GM13977 (cell line): ENCODE results near the gene LCE1E.

Source experiments
- DNase-seq: peaks from one replicate; pipeline ENCODE4 v3.0.0; 2012; ENCODE audit warnings: low spot score
- CTCF ChIP-seq: IDR thresholded peaks from 2 replicates; pipeline ENCODE4 v1.5.1; 2012; ENCODE audit warnings: mild to moderate bottlenecking, control low read depth; ENCODE audit not compliant: insufficient read depth; ENCODE audit errors: extremely low read depth, missing control alignments
- in situ Hi-C: fragments of 300-500 bp; cut with MboI; formaldehyde crosslinking; loops from one replicate; pipeline ENCODE4 v1.12.0; 2022; ENCODE audit warnings: low sequenced_read_pairs, low pct_unique_long_range_greater_than_20kb, mixed read lengths, inconsistent platforms; ENCODE audit not compliant: unreplicated experiment

LCE1E gene

DNA sequence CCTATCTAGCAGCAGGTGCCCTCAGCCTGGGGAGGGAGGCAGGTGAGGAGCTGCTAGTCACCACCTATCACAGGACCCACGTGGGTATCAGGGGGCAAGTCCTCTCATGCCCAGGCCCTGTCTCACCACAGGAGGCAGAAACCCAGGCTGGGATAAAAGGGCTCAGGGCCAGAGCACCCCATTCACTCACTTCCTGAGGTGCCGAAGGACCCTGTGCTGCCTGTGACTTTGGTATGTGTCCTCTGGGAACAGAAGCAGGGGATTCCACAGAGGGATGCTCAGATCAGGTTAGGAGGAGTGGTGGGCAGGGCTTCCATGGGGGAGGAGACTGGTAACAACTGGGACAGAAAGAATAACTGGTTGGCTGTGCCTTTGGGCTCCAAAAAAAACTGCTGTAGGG lies at the start of gene LCE1E:
Gene LCE1E (plus strand): TSS at position 181 of the 400 bp plus-strand sequence. CDS start 1,043 bp downstream, outside the sequence.
- no peak for TF ChIP-seq CTCF
- in situ Hi-C loops: no loop called here
- no peak for DNase-seq

DNA sequence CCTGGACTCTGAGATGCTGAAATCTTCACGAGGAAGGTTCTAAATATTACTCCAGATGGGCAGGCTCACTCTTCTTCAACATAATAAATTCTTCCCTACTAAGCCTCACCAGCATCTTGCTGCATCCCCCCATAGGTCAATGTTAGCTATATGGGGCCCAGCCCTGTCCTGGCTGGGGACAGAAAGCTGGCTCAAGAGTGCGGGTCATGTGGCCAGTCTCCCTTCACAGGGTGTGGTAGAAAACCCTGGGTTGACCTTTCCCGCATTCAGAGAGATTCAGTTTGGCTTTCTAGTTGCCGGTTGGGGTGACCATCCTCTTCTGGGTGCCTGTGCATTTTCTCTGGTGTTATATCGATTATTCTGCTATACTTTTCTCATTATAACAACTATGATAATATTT lies 48.1 kb upstream of the LCE1E start:
- no peak for TF ChIP-seq CTCF
- in situ Hi-C loops: no loop called here
- no peak for DNase-seq

DNA sequence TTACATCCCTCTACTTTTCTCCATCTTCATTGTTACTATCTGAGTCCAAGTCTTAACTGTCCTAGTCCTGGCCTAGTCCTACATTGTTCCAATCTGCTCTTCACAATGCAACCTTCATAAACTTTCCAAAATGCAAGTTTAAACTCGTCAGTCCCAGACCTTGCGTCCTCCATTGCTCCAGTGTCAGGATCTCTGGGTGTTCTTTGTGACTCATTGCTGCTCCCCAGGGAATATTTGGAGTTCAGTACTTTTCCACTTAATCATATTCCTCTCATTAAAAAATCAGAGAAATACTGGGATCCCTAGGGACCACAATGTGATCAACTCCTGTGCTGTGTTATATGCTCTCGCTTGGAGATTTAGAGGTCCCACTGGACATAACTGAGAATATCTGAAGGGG lies 46.2 kb upstream of the LCE1E start:
- DNase-seq: no peak
- no peak for TF ChIP-seq CTCF
- in situ Hi-C loops: no loop called here

GRCh38 chr1:152741656-152742055 lies 44.4 kb upstream of the LCE1E start:
- no peak for DNase-seq
- in situ Hi-C loops: no loop called here
- no peak for TF ChIP-seq CTCF

DNA sequence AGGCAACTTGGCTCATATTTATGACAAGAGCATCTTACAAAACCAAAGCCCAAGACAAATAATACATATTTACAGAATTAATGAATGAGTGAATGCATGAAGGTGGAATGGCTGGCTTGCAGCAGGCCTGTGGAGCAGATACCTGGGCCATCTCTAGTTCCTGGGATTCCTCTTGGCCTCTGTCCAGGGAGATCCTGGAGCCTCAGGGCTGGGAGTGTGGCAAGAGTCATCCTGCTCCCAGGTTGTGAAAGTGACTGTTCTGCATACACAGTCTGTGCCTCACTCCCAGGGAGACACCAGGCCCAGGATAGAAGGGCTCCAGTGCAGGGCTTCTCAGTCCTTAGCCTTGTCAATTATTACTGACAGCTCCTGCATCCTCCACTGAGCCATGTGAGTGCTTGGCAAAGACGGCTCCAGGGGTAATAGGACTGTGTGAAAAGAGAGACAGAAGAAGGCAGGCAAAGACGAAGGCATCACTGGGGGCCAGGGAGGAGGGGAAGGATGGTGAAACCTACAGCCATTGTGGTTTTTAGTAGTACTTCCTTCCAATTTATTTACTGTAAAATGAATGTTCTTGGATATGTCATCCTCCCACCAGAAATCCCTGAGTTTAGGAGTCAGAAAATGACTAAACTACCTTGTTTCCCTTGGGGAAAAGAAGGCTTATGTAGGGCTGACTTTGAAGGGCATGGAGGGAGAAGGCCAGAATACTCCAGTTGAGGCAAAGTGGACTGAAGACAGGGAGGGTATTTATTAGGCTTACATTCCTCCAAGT lies 42.5 kb upstream of the LCE1E start:
- DNase-seq: no peak
- in situ Hi-C loops: no loop called here
- no peak for TF ChIP-seq CTCF

DNA sequence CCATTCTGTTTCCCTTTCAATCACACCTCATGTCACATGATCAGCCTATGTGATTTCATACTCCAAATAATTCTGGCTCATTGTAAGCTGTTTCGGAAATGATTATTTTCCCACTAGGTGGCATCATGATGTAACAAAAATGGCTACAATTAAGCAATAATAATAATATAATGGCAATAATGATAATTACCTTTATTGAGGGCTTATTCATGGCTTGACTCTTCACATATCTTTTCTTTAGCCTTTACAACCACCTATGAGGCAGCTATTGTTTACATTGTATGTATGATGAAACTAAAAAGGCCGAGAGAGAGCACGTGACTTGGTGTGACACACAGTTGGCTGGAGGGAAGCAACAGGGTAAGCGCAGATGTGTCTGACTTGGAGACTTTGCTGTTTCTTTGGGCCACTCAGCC lies 40.8 kb upstream of the LCE1E start:
- in situ Hi-C loops: no loop called here
- DNase-seq: no peak
- no peak for TF ChIP-seq CTCF
